Psoas muscle (tissue), 8 donors: Measurements from ENCODE around the gene TOMM40L. TPM values are rescaled to one million over a fixed set of nuclear protein-coding genes. Genes with fewer than 3 reads are reported as not detected.

Experiments used
- ATAC-seq, 4 donors: fragments of 200-7000 bp; cut with Tn5 transposase; one replicate each; pipeline ENCODE4 v1.9.1; 2020; ENCODE audit warnings: moderate library complexity in 3 of 4, mild to moderate bottlenecking in 2 of 4
- DNase-seq, 2 donors: peaks; one replicate each; pipeline ENCODE4 v3.0.0-alpha.2; 2020
- H3K27ac ChIP-seq: fragments of 200-600 bp; one replicate; pipeline ENCODE4 v1.8.0; 2022
- H3K27me3 ChIP-seq, 3 donors: fragments of 200-600 bp in 1 of 3; one replicate each; pipeline versions ENCODE4 v1.6.1 to v1.8.0; 2013 to 2022; ENCODE audit warnings: low read length in 2 of 3, mild to moderate bottlenecking in 2 of 3, moderate library complexity in 1 of 3; ENCODE audit not compliant: insufficient read depth in 3 of 3
- H3K36me3 ChIP-seq, 2 donors: fragments of 200-600 bp in 1 of 2; one replicate each; pipeline versions ENCODE4 v1.6.1 to v1.8.0; 2013 to 2022; ENCODE audit warnings: low read depth in 1 of 2, mild to moderate bottlenecking in 1 of 2, moderate library complexity in 1 of 2; ENCODE audit not compliant: insufficient read depth in 1 of 2
- H3K4me1 ChIP-seq: fragments of 200-600 bp; one replicate; pipeline ENCODE4 v1.8.0; 2022
- H3K4me3 ChIP-seq: fragments of 200-600 bp; one replicate; pipeline ENCODE4 v1.8.0; 2022; ENCODE audit warnings: mild to moderate bottlenecking
- H3K9me3 ChIP-seq: fragments of 200-600 bp; one replicate; pipeline ENCODE4 v1.8.0; 2022
- WGBS, 3 donors: extraction: QIAGEN DNeasy Blood & Tissue Kit; methylation state at CpG; one replicate each; pipeline versions ENCODE4 v1.1.6 to v1.1.7; 2013; 5-methylcytosine and 5-hydroxymethylcytosine counted together
- intact Hi-C, 2 donors: fragments of 100-400 bp; cut with DNase I; formaldehyde crosslinking; loops; one replicate each; pipeline versions ENCODE4 v1.11.0 to v1.14.2; 2022
- polyA plus RNA-seq, 3 donors: library from polyadenylated mRNA; stranded (reverse); fragments of 200-250 nt; gene quantifications; one replicate each; pipeline ENCODE4 v1.2.3, GENCODE V29; 2013
- total RNA-seq, 4 donors: library from RNA; stranded (reverse); fragmentation: NEBNext Ultra II Directional in 2 of 4; extraction: Animal tissue kit (Norgen Biotek cat#: 25700) in 2 of 4; gene quantifications; one replicate each; pipeline versions ENCODE4 v1.2.1 to v1.2.4, GENCODE V29; 2021 to 2023
- TF ChIP-seq, protein P1 (sequence below): fragments of 200-600 bp; IDR thresholded peaks from one replicate; pipeline ENCODE4 v1.8.0; 2022; ENCODE audit warnings: antibody characterized with exemption
- donor health status: healthy with polysubstance abuse.
- donor health status: DM: no; HTN: no; CAD: no; lungs with moderate emphysema.
- donor health status: Bipolar disorder and iron deficiency.
- donor health status: healthy.
- donor health status: DM: yes; HTN: yes; CAD: no.
- donor health status: DM: no; HTN: no; CAD: no.
- donor health status: DM: no; HTN: no; CAD: no.
- donor health status: DM: yes; HTN: yes; CAD: no.

TOMM40L gene
- total and polyA plus RNA-seq, 7 donors: 10.0 to 39.2 (median 27.9) TPM

DNA sequence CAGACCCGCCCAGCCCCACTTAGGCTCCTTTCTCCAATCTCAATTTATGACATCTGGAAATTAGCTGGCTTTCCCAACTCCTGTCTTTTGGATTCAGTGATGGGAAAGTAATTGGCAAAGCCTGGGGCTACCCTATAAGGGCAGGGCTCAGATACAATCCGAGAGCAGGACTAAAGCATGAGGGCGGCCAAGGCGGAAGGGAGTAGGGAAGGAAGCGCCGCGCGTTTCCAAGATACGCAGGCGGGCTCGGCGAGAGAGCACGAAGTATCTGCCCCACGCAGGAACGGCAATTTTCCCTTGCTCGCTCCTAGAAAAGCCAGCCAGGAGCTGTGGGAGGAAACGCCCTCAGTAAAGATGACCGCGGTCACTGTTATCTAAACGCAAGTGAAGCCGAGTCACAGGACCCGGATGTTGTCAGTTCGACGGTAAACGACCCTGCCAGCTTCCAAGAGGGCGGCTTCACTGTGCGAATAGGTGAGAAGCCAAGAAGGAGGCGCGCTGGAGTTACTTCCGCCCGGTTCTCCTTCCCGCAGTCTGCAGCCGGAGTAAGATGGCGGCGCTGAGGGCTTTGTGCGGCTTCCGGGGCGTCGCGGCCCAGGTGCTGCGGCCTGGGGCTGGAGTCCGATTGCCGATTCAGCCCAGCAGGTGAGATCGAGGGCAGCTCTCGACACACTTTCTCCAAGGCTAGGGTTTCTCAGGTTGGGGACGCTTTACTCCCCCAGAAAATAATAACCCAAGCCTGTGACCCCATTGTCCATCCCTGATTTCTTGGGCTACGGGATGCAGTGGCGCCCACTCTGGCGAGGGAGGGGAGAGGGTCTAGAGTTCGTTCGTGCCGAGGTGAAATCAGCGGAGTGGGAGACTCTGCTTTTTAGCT, 23.8 kb upstream of the TOMM40L start, which contains the start of gene NDUFS2:
NDUFS2 (plus strand) TSS at position 532 of the 877 bp plus-strand sequence; CDS start at position 551, 19 bp downstream.
- Histone ChIP-seq H3K27ac (peak within 1 kb of the TSS; percentile 96), H3K27me3 (no peaks in the 10 kb centered on the region), H3K4me1 (peaks cover 54% of the 10 kb centered on the region), H3K9me3 (no peaks in the 10 kb centered on the region), H3K4me3 (peak within 1 kb of the TSS; percentile 87), H3K36me3 (peaks cover 4 to 38% of the 10 kb centered on the region in 2 donors)
- TF ChIP-seq, protein P1, sequence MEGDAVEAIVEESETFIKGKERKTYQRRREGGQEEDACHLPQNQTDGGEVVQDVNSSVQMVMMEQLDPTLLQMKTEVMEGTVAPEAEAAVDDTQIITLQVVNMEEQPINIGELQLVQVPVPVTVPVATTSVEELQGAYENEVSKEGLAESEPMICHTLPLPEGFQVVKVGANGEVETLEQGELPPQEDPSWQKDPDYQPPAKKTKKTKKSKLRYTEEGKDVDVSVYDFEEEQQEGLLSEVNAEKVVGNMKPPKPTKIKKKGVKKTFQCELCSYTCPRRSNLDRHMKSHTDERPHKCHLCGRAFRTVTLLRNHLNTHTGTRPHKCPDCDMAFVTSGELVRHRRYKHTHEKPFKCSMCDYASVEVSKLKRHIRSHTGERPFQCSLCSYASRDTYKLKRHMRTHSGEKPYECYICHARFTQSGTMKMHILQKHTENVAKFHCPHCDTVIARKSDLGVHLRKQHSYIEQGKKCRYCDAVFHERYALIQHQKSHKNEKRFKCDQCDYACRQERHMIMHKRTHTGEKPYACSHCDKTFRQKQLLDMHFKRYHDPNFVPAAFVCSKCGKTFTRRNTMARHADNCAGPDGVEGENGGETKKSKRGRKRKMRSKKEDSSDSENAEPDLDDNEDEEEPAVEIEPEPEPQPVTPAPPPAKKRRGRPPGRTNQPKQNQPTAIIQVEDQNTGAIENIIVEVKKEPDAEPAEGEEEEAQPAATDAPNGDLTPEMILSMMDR: no peak
- ATAC-seq (peak; percentile 94 to 95 (median 94)), DNase-seq (peak; percentile 97 to 99)
- intact Hi-C loops: no loop called here
- 1% methylated on average over 53 of the region's 53 CpGs for WGBS, 3 donors

DNA sequence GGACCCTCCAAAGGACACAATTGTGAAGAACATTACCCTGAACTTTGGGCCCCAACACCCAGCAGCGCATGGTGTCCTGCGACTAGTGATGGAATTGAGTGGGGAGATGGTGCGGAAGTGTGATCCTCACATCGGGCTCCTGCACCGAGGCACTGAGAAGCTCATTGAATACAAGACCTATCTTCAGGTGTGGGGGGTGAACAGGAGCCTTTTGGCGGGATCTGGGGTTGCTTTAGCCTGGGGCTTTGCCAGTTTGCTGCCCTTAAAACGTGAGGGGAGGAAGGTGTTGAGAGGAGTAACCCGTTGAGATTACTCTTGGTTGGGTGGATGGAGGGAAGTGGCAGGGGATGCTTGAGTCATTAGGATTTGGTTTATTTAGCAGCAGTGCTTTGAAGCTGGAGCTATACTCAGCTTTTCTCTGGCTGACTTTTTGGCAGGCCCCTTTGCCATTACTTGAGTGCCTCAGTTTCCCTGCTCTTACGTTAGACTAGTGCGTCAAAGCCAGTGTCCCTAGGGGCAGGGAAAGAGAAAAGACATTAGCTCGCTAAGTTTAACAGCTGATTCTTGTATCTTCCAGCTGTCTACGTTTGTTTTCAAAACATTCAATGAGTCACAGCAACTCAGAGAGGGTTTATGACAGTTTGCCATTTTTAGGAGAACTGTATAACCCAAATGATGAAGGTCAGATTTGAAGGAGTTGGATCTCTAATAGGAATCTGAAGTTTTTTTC, 19.3 kb upstream of the TOMM40L start:
- Histone ChIP-seq H3K36me3 (peaks cover 15 to 83% of the 10 kb centered on the region in 2 donors), H3K4me1 (peaks cover 49% of the 10 kb centered on the region), H3K27ac (peak overlapping the region; percentile 62), H3K9me3 (no peaks in the 10 kb centered on the region), H3K4me3 (peak overlapping the region; percentile 32), H3K27me3 (no peaks in the 10 kb centered on the region)
- 69 to 74% (median 73%) methylated on average over 12 of the region's 12 CpGs for WGBS, 3 donors
- intact Hi-C loops: loop anchor here in 1 of 2 donors (5.0 kb wide), 1 partner anchor 176 kb away; no protein-coding TSS in a partner anchor
- ATAC-seq: no peak
- TF ChIP-seq, protein P1: no peak
- DNase-seq: no peak

- WGBS, 3 donors: 42 to 73% (median 60%) methylated on average over 8 of the region's 8 CpGs
- Histone ChIP-seq H3K36me3 (peaks cover 15 to 89% of the 10 kb centered on the region in 2 donors), H3K27ac (peak overlapping the region; percentile 62), H3K9me3 (no peaks in the 10 kb centered on the region), H3K4me3 (peak overlapping the region; percentile 32), H3K27me3 (no peaks in the 10 kb centered on the region), H3K4me1 (peaks cover 49% of the 10 kb centered on the region)
- peak in 3 of 4 donors; percentile 65 to 69 (median 68) for ATAC-seq
- peak in 1 of 2 donors; percentile 33 for DNase-seq
- TF ChIP-seq, protein P1: no peak
- intact Hi-C loops: loop anchor here in 1 of 2 donors (5.0 kb wide), 1 partner anchor 175 kb away; no protein-coding TSS in a partner anchor
Observed at GRCh38 chr1:161207173-161207572, 18.7 kb upstream of the TOMM40L start.

DNA sequence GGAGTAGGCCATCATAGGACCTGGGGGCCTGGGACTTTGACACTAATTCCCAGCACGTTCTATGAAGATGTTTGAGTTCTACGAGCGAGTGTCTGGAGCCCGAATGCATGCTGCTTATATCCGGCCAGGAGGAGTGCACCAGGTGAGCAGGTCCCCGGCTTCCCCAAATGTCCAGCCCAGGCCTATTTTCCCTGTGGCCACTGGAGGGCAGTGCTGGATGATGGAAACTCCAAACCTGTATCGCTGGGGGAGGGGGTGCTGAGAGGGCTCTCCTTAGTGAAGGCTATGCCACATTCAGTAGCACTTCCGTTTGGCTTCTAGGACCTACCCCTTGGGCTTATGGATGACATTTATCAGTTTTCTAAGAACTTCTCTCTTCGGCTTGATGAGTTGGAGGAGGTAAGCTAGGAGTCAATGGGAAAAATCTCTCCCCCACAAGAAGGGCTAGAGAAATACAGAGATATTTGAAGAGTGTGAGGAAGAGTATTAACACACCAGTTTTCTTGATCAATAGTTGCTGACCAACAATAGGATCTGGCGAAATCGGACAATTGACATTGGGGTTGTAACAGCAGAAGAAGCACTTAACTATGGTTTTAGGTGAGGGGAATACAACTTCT, 16.0 kb upstream of the TOMM40L start:
- no peaks in the 10 kb centered on the region for H3K9me3 ChIP-seq
- peak; percentile 73 to 86 for DNase-seq
- WGBS, 3 donors: 38 to 46% (median 44%) methylated on average over 11 of the region's 11 CpGs
- TF ChIP-seq, protein P1: peak; percentile 75
- no peak overlapping the region for H3K27ac ChIP-seq
- no peak overlapping the region for H3K4me3 ChIP-seq
- H3K36me3 ChIP-seq: peaks cover 24 to 99% of the 10 kb centered on the region in 2 donors
- intact Hi-C loops: loop anchor here in 1 of 2 donors (5.0 kb wide), 1 partner anchor 172 kb away; no protein-coding TSS in a partner anchor
- no peaks in the 10 kb centered on the region for H3K27me3 ChIP-seq
- H3K4me1 ChIP-seq: peaks cover 29% of the 10 kb centered on the region
- peak; percentile 77 to 87 (median 85) for ATAC-seq
